Esophagus mucosa (tissue), 1 donor: ENCODE measurements around the gene NUTM2D. TPM values are rescaled to one million over a fixed set of nuclear protein-coding genes. Genes with fewer than 3 reads are reported as not detected.
A peak's percentile ranks its signal among the peaks of the same experiment; 100 is the strongest.
"Not testable (repeated sequence)": the region's sequence is repeated elsewhere in the genome, so short reads cannot be mapped to it uniquely, and the experiment has no call there.

Experiments used
- ATAC-seq: fragments of 200-7000 bp; cut with Tn5 transposase; one replicate; pipeline ENCODE4 v1.9.1; 2020
- total RNA-seq: library from RNA; stranded (reverse); gene quantifications from one replicate; pipeline ENCODE4 v1.2.4, GENCODE V29; 2023
- donor health status: DM: yes; HTN: yes; CAD: no.

Gene NUTM2D
- total RNA-seq, 1 donor from 2014 or later = 1.8 TPM

DNA sequence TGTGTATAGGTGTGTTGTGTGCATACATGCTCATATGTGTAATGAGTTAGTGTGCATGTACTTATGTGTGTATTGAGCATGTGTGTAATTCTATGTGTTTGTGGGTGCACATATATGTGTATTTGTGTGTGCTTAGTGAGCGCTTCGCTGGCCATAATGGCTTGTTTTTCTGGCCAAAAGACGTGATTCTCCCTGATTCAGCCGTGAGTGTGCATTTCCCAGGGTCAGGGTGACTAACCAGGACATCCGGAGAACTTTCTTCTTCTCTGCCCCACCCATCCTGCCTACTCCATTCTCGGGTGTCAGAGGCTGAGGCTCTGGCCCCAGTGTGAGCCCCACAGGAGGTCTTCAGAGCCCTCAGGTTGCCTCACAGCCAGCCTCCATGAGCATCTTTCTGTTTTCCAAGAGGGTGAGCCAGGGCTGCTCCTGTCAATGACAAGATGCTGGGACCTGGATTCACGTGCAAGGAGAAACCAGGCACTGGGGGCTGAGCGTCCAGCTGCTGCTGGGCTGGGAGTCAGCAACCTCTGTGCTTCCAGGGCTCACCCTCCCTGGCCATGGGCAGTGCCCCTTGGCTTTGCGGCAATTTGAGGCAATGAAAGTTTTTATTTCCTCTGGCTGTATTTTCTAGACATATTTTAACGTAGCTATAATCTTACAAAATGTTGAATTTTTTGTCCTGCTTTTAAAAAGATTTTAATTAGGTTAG lies 25.8 kb downstream of the NUTM2D start:
- ATAC-seq = peak; percentile 76

GRCh38 chr10:87384283-87384682 lies 26.7 kb downstream of the NUTM2D start:
- not testable (repeated sequence) for ATAC-seq

- ATAC-seq = not testable (repeated sequence)
Observed at GRCh38 chr10:87385762-87386360, 28.3 kb downstream of the NUTM2D start.

DNA sequence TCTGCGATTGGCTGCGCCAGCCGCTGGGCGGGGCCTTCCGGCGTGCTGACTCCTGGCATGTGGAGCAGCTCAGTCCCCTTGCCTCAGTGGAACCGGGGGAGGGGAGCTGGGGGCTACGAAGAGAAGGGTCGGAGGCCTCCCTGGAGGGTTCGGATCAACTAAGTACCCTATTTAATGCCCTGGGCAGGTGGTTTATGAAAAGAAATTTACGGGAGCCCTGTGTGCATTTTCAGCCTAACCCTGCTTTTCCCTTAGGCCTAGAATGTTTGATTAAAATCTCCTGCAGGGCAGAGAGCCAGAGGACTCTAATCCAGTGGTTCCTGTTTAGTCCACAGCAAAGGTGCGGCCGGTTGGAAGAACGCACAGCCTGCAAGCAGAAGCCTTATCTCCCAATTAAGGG lies 33.8 kb downstream of the NUTM2D start:
- ATAC-seq = not testable (repeated sequence)

- ATAC-seq = not testable (repeated sequence)
Observed at GRCh38 chr10:87396206-87396605, 38.7 kb downstream of the NUTM2D start.

DNA sequence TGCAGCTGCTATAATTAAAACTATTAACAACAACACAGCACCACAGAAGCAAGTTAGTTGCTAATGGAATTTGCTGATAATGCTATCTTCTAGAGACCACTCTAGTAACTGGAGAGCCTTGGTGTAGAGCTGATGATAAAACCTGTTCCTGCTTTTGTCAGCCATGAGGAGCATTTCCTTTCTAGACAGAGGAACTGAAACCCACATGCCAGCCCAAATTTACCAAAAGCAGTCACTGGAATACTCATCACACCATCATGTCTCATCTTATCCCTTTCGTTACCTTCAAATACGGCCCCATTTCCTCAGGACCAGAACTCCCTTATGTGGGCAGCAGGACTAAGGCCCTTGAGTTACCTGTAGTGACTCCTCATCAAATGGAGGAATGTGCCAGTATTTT lies 40.9 kb downstream of the NUTM2D start:
- not testable (repeated sequence) for ATAC-seq

DNA sequence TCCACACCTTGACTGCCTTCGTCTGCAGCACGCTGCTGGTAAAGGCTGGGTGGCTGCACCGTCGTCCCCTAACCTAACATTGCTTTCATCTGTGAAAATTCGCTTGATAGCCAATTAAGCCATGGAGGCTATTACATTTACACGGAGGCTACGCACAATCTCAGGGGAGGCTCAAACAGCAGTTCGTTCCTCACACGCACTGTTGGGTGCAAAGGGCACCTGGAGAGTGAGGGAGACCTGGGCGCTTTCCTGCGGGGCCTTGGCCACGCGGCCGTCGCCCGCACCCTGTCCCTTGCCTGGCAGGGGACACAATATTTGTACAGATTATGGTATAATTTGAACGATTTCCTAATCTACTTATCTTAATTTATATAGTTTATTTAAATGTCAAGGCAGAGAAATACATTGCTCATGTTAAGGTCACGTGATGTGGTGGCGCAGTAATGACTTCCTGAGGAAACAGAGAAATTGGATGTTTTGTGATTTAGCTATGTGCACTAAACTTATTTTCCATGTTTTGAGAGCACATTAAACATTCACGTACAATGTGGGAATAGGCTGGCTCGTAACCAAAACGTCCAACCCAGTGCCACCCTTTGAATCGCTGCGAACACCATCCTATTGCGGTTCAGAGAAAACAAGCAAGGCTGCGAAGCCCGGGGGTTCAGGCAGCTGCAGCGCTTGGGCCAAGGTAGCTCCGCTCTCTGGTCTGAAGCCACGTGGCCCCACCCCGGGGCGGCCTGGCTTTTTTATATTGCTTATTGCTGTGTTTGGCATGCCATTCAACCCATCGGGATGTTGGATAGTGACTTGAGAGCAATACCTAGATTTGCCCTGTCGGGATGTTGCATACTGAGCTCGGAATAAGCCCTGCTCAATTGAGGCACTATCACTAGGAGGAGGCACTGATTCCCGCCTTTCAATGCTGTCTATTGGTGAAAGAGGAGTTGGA lies 50.2 kb downstream of the NUTM2D start:
- not testable (repeated sequence) for ATAC-seq

DNA sequence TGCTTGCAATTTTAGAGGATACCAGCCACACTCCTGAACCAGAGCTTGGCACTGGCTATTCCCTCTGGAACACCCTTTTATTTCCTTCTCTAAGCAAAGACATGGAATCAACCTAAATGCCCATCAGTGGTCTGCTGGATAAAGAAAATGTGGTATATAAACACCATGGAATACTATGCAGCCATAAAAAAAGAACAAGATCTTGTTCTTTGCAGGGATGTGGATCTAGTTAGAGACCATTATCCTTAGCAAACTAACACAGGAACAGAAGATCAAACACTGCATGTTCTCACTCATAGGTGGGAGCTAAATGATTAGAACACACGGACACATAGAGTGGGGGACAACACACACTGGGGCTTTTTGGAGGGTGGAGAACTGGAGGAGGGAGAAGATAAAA lies 56.4 kb downstream of the NUTM2D start:
- not testable (repeated sequence) for ATAC-seq

Other genes with a start within 250 kb of the NUTM2D start
- 0.40 TPM for gene NUTM2A, start 132.3 kb upstream of the NUTM2D start, total RNA-seq
- gene MINPP1, start 147.1 kb downstream of the NUTM2D start, total RNA-seq = 3.9 TPM